NCI-H446 (cell line): Measurements from ENCODE around the gene SLAMF7.

Experiments
- DNase-seq, 2 experiments: peaks; one replicate each; lab custom pipeline; 2025; lab: John Stamatoyannopoulos, UW

SLAMF7 gene

DNA sequence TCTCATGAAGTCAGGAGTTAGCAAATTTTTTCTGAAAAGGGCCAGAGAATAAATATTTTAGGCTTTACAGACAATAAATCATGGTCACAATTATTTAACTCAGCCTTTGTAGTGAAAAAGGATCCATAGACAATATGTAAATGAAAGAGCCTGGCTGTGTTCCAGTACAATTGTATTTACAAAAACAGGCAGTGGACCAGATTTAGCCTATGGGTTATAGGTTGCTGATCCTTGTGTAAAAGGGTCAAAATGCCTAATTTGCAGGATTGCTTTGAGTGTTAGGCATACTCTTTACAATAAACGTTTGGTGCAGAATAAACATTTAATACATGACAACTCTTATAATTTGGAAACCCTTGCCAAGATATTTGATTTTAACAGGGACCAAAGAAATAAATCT is 6.5 kb downstream of the SLAMF7 start:
- no peak for DNase-seq

DNA sequence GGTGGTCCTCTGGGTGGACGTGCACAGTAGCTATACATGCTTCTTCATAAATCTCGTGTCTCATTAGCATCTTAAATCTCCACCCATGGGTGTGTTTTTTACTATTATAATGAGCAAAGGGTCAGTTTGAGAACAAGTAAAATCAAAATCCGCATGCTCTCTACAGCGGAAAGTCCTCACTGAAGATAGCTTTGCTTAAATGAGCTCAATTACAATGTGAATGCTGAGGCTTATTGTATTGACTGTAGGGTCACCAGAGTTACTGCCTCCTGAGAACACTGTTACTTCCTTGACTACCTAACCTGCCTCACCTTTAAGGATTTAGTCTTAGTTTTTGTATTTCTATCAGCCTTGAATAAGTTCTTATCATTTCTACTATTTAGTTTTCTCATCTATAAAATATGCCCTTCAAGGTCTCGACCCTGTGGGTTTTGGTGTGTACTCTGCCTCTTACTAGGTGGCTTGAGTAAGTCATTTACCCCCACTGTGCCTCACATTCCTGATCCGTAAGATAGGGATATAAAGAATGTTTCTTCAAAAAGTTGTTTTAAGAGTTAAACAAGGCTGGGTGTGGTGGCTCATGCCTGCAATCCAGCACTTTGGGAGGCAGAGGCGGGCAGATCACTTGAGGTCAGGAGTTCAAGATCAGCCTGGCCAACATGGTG is 7.9 kb downstream of the SLAMF7 start:
- DNase-seq, result no peak

DNA sequence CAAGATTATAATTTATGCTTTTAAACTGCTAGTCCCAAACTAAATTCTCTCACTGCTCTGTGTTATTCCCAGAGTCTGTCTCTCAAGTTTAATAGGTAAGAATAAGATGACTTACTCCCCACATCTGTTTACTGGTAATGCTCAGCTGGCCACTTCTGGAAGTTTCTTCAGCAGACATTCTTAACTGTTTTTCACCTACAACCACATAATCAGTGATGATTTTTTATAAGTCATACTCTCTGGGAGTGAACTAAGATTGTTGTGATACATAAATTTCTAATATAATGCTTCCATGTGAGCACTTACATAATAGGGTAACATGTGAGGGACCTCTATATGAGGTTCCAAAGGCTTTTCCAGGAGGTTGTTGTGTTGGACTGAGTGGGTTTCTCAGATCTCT is 8.7 kb downstream of the SLAMF7 start:
- DNase-seq, result no peak

DNA sequence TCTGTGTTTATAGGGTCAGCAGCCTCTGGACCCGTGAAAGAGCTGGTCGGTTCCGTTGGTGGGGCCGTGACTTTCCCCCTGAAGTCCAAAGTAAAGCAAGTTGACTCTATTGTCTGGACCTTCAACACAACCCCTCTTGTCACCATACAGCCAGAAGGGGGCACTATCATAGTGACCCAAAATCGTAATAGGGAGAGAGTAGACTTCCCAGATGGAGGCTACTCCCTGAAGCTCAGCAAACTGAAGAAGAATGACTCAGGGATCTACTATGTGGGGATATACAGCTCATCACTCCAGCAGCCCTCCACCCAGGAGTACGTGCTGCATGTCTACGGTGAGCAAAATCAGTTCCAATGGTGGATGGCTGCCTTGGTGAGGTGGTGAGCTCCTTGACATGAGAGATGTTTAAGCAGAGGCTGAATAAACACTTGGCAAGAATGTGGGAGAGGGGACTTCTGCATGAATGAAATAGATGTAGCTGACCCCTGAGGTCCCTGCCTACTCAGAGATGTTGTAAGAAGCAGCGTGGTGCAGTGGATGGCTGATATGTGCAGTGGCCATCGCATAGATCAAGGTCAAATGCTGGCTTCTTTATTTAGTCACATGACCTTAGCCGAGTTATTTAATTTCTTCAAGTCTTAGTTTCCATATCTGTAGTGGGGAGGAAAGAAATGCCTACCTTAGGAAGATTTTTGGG is 9.3 kb downstream of the SLAMF7 start:
- DNase-seq, result no peak

DNA sequence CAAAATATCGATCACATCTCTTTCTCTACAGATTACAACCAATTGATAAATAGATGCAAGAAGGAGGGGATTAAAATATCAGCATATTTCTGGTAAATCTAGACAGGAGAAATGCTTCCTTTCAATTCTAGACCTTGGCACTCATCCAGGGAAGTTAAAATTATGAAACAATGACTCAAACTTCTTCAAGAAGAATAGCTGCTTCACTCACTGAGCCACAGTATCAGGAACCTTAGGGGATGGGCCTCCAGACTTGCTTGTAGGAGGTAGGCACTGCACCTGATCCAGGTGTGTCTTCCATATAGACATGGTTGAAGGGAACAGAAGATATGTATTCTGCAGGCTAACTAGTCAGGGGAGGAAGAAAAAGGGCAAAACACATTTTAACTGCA is 9.8 kb downstream of the SLAMF7 start:
- DNase-seq, result no peak

DNA sequence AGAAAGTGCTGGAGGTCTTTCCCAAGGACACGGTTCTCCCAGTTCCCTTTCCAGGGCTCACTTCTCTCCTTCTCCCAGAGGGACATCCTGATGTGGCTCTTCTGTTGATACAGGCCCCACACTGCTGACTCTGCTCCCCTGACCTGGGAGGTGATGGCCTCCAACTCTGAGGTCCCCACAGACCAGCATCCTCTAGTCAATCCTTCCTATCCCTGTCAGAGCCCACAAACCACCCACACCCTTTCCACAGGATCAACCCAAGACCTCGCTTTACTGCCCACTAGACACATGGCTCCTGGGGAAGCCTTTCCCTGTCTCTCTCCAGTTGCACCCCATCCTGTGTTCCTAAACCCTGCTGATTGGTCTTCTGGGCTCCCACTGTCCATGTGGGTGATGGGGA is 11.6 kb downstream of the SLAMF7 start:
- DNase-seq, result no peak

DNA sequence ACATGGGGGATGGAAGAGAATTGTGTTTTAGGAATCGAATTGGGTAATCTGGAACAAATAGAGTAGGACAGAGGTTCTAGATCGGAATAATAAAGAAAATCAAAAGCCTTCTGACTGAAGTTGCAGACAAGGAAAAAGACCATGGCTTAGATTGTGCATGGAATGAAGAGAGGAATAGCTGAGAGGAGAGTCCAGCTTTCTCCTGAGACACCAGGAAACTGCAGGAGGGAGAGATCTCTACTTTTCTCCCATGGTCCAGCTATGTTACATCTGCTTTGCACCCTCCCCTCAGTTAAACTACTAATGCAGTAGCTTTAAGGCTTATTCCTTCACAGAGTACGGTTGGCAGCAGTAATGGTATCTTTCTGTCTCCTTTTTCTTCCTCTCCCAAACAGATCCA is 13.4 kb downstream of the SLAMF7 start:
- DNase-seq, result no peak

DNA sequence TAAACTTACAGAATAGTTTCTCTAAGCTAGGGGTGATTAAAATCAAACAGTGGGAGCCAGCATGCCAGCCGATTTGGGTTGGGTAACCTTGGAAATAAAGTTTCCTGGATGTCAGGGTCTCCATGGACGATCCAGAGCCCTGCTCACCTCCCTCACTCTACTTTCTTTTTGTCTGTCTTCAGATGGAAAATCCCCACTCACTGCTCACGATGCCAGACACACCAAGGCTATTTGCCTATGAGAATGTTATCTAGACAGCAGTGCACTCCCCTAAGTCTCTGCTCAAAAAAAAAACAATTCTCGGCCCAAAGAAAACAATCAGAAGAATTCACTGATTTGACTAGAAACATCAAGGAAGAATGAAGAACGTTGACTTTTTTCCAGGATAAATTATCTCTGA is 13.9 kb downstream of the SLAMF7 start:
- DNase-seq, result no peak

DNA sequence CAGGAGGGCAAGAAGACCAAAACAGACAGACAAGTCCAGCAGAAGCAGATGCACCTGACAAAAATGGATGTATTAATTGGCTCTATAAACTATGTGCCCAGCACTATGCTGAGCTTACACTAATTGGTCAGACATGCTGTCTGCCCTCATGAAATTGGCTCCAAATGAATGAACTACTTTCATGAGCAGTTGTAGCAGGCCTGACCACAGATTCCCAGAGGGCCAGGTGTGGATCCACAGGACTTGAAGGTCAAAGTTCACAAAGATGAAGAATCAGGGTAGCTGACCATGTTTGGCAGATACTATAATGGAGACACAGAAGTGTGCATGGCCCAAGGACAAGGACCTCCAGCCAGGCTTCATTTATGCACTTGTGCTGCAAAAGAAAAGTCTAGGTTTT is 14.5 kb downstream of the SLAMF7 start:
- DNase-seq, result no peak

DNA sequence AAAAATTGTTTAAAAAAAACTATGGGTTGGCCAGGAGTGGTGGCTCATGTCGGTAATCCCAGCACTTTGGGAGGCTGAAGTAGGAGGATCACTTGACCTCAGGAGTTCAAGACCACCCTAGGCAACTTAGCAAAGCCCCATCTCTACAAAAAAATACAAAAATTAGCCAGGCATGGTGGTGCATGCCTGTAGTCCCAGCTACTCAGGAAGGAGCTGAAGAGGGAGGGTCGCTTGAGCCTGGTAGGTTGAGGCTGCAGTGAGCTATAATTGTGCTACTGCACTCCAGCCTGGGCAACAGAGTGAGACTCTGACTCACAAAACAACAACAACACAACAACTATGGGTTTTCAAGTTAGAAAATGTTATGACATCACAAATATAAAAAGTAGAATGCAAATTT is 16.4 kb downstream of the SLAMF7 start:
- DNase-seq, result no peak

DNA sequence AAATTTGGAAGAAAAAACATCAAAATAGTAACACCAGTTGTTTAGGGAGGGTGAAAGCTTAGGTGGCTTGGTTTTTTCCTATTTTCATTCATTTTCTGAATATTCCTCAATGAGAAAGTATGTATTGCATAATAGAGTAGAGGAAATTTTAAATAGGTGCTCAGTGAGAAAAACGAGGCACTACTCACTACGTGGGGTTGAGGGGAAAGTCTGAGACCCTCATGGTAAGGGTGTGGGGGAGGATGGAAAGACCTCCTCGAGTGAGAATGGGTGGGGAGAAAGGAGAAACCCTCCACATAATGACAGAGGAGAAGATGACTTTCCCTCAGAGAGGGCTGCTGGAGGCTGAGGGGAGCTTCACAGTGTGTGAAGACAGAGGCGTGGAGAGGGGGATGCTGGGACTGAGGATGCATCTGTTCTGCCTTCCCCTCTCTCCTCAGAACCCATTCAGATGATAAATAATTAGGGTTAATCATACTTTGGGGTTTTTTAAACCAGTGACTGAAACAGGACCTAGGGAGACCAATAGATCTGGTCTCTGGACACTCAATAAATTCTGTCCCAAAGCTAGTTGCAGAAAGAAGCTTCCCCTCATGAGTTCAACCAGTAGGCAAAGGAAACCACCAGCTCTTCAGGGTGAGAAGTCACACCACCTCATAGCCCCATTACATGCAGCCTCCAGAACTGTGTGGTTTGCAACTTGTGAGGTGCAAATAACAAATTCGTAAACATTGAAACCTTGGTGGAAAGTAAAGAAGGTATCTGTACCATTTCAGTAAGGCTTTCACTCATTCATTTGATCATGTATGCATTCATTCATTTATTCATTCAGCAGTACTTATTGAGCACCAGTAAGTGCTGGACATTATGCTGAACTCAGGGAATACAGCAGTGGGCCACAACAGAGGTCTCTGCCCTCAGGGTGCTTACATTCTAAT is 17.1 kb downstream of the SLAMF7 start:
- DNase-seq, result no peak

DNA sequence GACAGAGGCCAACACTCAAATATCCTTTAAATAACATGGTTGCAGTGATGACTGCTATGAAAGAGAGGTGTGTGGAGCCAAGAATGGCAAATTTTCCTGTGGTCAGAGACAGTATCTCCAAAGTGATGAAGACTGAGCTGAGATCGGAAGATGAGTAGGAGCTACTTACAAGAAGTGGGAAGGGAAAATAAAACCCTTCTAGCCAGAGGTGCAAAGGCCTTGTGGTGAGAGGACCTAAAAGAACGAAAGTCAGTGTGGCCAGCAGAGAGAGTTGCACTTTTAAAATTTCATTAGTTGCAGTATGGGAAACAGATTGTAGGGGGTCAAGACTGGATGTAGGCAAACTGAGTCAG is 17.8 kb downstream of the SLAMF7 start:
- DNase-seq, result no peak

DNA sequence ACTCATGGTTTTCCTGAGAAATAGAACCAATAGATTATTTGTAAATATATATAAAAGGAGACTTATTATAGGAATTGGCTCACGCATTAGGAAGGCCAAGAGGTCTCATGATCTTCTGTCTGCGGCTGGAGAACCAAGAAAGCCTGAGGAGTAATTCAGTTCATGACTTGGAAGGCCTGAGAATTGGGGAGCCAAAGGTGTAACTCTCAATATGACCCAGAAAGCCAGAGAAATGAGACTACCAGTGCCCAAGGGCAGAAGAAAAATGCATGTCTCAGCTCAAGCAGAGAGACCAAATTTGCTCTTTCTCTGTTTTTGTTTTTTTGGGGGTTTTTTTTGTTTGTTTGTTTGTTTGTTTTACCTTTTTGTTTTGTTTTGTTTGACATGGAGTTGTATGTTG is 19.5 kb downstream of the SLAMF7 start:
- no peak for DNase-seq

DNA sequence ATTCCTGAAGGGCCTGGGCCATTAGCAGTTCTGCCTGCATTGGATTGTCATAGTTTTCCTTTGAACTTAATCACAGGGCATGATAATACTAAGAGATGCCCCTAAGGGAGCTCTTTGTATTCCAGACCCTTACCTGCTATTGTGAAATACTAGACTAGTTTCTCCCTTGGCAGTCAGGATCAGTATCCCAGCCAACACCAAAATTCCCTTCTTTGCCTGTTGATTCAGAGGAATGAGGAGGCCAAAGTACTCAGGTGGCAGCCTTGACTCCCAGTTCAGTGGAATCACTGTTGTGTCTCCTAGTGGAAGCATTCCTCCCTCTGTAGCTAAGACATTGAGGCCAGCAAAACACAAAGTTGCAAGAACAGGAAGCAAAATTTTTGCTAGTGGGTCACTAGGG is 20.7 kb downstream of the SLAMF7 start:
- DNase-seq, result no peak

DNA sequence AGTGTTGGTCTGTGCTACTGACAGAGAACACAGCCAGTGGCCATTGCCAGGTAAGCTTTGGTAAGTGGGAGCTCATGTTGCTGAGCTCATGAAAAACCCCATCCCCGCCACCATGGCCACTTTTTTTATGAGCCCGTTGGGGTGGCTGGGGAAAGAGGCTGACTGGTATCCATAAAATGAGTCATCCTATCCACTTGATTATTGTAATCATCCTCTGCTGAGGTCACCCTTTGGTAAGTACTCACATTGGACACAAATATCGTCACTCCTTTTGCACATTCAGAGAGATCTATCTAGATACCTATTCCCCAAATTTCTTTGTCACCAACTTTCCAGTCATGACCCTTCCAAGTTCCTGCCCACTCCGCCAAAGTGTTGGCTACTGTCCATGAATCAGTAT is 22.0 kb downstream of the SLAMF7 start:
- DNase-seq, result no peak

DNA sequence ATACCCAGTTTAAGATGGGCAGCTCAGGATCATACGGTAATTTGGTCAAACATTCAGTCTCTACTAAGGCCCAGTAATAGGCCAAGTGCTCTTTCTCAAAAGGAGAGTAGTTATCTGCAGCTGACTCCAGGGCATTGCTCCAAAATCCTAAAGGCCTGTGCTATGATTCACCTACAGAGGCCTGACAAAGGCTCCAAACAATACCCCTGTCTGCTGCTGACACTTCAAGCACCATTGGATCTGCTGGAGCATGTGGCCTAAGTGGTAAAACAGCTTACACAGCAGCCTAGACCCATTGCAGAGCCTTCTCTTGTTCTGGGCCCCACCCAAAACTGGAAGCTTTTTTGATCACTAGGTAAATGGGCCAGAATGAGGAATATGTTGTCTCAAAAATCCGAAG is 22.8 kb downstream of the SLAMF7 start:
- no peak for DNase-seq

DNA sequence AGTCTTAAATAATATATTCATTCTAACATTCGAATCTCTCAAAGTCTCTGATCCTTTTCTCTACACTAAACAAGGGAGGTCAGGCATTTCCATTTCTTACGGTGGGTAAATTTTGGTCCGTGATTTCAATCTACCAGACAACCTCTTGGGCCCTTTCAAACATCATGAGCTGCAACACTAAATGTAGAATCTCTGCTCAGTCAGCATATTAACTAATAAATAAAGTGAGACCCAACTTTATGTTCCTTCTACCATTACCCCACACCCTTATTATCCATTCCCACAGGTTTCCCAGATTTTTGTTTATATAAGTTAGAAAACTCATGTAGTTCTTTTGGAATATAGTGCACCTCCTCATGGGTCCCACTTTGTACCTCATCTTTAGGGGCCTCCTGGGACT is 24.9 kb downstream of the SLAMF7 start:
- DNase-seq, result no peak

DNA sequence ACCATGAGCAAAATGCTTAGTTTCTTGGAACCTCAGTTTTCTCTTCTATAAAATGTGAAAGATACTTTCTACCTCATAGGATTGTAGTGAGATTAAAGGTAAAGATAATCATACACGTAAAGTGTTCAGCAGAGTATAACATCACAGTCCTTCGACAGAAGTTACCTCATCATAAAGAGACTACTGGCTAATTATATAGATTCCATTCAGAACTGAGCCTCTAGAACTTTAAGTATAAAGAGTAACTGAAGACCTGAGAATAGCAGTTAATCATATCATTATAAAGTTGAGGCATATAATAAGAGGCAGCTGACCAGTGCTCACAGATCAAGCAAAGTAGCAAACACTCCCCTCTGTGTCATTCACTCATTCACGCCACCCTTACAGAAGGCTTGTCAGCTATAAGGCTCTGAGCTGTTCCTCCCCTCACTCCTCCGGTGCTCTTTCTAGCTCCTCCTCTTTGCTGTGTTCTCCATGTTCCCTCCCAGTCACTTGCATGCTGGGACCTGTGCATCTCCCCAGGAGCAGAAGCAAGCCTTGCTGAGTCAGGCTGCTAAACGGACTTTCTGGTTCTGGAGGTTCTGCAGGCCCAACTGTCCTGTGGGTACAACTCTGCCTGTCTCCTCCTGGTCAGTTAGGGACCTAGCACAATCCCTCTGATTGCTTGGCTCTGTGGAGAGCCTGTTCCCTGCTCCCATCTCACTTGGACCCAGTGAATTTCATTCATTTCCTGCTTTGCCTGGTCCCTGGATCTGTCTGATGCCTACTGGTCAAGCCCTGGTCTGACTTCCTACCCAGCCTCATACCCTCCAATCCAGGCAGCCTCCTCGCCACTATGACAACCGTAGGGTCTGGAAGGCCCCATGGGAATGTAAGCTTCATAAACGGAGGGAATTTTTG is 28.6 kb downstream of the SLAMF7 start:
- DNase-seq, result no peak

DNA sequence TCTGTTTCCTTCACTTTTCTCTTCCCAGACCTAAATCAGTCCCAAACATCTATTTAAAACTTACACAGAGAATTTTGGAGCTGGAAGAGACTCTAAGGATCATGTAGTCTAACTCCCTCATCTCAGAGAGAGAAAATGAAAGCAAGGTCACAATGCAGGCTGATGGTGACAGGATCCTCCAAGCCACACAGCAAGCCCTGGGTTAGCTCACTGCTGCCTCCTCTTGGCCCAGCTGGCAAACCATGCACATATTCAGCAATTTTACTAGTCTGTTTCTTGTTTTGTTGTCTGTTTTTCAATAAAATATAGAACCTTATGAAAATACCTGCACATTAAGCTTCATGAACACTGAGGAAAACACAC is 29.2 kb downstream of the SLAMF7 start:
- no peak for DNase-seq

DNA sequence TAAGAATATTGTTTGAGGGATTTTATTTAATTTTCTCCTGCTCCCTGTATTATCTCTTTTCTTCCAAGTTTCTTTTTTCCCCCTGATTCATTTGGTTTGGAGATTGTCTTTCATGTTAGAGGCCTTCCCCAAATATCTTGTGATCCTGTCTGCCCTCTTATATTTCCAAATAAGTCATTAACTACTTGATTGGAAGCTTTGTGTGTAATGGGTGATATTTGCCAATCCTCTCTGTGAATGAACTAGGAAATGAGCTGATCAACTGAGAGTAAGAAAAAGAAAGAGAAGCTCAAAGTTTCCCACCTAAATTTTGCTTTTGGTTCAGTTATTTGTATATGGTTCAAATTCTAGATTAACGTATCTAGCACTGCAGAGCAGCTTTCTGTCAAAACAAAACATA is 33.3 kb downstream of the SLAMF7 start:
- no peak for DNase-seq

DNA sequence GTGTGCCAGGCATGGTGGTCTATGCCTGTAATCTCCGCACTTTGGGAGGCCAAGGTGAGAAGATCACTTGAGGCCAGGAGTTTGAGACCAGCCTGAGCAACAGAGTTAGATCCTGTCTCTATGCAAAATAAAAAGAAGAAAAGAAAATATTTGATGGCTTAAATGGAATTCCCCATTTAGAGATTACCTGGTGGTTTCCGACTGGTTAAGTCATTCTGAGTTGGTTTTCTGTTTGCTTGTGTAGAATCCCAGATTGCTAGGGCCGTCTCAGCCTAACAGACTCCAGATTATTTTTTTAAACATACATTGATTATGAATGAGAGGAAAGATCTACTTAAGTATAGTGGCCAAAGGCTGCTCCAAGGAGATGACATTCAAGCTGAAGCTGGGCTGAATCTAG is 34.0 kb downstream of the SLAMF7 start:
- DNase-seq, result no peak
